ENCODE measurements around the gene BLOC1S6.
"Not testable (repeated sequence)": the region's sequence is repeated elsewhere in the genome, so short reads cannot be mapped to it uniquely, and the experiment has no call there.

The BLOC1S6 gene

DNA sequence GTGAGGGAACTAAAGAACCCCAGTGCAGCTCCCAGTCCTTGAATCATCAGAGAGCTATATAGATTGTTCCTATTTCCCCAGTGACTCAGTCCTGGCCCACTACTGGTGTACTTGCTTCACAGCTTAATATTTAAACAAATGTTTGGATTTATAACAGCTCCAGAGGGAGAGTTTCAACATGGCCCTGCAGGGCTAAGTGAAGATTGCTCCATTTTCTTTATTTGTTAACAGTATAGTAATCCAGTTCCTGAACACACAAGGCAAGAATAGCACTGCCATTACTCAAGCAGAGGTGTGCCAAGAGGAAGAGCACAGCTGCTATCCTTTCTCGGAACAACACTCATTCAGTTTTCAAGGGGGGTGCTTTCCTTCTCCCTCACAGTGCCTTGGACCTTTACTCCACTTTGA lies 54.2 kb downstream of the BLOC1S6 start:
- DNase-seq (ENCODE audit: low read depth) = no peak

DNA sequence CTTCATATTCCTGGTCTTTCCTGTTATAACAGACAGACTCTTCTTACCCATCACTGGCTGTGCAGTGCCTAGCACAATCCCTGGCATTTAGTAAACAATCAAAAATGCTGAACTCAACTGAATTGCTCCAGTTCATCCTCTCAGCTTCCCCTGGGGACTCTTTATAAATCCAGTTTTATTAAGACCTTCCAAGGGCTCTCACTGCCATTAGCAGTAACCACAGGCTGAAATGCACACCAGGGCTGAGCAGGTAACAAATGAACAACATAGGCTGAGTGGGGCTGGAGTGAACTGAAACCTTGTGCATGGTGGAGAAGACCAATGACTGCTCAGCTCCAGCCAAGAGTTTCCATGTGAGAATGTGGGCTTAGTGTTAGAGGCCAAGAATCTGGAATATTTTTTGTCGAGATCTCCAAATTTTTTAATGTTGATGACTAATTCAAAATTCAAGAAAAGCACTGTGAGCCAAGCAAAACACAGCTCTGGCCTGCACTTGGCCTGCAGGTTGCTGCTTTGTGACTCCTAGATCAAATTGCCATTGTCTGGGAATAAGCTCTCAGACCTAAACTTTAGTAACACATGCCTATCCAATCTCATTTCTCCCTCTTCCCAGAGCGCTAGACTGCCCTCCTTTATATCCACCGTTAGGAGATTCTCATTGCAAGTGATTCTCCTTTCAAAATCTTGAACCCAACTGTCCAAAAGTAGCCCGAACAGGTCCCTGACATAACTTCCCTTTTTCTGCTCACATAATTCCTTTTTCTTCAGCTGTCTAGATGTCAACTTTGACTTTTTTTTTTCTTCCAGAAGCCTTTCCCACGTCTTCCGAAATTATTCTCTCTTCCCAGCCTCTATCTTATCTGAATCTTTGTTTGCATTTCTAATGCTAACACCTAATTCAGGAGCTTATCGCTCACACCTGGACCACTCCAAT lies 55.1 kb downstream of the BLOC1S6 start:
- DNase-seq (ENCODE audit: low read depth) = peak; percentile 83

- no peak for DNase-seq (ENCODE audit: low read depth)
Measured at GRCh38 chr15:45644437-45644836, 57.3 kb downstream of the BLOC1S6 start.

DNA sequence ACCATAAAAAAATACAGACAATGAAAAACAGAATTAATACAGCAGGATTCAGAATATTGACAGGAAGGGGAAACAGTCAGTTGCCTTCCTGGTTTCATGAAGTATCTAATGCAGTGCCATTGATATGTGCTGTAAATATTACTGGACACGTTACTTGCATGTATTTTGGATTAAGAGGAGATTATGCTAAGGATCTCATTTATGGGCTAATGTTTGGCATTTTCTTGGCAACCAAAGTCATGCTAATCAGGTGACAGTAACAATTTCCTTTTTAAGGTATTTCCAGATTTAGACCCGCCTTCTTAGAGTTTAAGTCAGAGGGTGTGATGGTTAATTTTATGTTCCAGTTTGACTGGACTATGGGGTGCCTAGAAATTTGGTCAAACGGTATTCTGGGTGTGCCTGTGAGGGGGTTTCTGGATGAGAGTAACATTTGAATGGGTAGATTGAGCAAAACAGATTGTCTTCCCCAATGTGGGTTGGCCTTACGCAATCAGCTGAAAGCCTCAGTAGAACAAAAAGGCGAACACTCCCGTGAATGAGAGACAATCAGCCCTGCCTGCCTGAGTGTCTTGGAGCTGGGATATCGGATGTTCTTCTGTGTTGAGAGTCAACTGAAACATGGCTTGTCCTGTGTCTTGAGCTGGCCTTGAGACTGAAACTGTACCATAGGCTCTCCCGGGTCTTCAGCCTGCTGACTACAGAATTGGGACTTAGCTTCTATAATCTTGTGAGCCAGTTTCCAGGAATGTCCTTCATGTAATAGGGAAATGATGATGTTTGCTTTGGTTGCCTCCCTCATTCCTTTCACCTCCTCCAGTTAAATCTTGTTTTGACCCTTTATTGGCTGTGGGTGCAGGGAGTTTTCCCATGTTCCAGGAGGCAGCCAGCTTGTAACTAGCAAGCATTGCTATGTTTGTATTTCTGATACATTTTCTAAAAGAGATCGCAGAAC lies 58.1 kb downstream of the BLOC1S6 start:
- DNase-seq (ENCODE audit: low read depth) = no peak

DNA sequence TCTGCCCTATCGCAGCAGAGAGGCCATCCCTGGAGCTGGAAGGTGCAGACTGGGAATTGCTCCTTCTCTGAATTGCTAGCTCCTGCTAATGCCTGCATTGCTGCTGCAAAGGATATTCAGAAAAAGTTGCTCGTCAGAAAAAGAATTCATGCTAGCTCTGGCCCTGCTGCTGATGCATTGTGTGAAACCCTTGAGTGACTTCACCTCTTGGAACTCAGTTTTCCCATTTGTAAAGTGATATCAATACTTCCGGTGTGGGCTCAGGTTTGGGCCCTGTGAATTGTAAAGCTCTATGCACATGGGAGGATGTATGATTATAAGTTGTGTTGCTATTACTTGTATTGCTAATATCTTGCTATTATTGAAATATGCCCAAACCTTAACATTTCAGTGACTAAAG lies 59.0 kb downstream of the BLOC1S6 start:
- DNase-seq (ENCODE audit: low read depth) = no peak

DNA sequence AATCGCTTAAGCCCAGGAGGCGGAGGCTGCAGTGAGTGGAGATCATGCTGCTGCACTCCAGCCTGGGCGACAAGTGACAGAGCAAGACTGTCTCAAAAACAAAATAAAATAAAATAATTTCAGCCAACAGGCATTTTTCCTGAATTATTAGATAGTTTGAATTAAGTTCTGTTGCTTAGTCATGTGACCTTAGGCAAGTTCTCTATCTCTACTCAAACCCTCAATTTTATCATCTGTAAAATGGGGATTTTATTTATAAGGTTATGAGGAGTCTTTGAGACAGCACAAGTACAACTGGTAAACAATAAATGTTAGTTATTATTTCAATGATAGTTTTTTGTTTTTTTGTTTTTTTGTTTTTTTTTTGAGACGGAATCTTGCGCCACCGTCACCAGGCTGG lies 60.6 kb downstream of the BLOC1S6 start:
- no peak for DNase-seq (ENCODE audit: low read depth)

GRCh38 chr15:45648521-45649200 lies 61.5 kb downstream of the BLOC1S6 start:
- no peak for DNase-seq (ENCODE audit: low read depth)

- not testable (repeated sequence) for DNase-seq (ENCODE audit: low read depth)
Measured at GRCh38 chr15:45650007-45650406, 62.8 kb downstream of the BLOC1S6 start.

DNA sequence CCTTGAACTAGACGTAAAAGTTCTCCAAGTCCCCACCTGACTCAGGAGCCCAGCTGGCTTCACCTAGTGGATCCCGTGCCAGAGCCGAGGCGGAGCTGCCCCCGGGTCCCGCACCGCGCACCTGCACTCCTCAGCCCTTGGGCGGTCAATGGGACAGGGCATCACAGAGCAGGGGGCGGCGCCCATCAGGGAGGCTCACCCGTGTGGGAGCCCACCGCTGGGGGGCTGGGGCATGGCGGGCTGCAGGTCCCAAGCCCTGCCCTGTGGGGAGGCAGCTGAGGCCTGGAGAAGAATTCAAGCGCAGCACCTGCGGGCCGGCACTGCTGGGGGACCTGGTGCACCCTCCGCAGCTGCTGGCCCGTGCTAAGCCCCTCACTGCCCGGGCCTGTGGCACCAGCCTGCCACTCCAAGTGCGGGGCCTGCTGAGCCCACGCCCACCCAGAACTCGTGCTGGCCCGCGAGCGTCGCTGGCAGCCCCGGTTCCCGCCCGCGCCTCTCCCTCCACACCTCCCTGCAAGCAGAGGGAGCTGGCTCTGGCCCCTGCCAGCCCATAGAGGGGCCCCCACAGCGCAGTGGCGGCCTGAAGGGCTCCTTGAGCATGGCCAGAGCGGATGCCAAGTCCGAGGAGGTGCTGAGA lies 63.8 kb downstream of the BLOC1S6 start:
- DNase-seq (ENCODE audit: low read depth) = no peak

GRCh38 chr15:45653702-45654424 lies 66.7 kb downstream of the BLOC1S6 start:
- no peak for DNase-seq (ENCODE audit: low read depth)

- DNase-seq (ENCODE audit: low read depth) = no peak
Measured at GRCh38 chr15:45654749-45655148, 67.6 kb downstream of the BLOC1S6 start.

DNA sequence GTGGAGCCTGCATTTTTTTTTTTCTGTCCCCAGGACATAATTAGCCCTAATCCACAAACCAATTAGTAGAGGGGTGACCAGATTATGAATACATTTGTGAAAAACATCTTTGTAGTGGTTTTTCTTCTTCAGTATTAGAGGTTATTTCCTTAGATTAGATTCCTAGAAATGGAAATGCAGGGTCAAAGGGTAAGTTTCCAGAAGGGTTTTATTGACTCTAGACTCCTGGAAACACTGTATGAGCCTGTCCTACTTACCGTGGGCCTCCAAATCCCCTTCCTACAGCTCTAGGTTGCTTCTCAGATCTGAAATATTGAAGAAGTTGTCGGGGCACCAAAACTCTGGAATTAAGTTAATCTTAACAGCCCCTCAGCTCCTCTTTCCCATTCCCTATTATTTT lies 70.1 kb downstream of the BLOC1S6 start:
- no peak for DNase-seq (ENCODE audit: low read depth)

- DNase-seq (ENCODE audit: low read depth) = no peak
Measured at GRCh38 chr15:45657764-45658545, 70.8 kb downstream of the BLOC1S6 start.
